ENCODE measurements around the gene PDCD1.

- TF ChIP-seq, protein P1, sequence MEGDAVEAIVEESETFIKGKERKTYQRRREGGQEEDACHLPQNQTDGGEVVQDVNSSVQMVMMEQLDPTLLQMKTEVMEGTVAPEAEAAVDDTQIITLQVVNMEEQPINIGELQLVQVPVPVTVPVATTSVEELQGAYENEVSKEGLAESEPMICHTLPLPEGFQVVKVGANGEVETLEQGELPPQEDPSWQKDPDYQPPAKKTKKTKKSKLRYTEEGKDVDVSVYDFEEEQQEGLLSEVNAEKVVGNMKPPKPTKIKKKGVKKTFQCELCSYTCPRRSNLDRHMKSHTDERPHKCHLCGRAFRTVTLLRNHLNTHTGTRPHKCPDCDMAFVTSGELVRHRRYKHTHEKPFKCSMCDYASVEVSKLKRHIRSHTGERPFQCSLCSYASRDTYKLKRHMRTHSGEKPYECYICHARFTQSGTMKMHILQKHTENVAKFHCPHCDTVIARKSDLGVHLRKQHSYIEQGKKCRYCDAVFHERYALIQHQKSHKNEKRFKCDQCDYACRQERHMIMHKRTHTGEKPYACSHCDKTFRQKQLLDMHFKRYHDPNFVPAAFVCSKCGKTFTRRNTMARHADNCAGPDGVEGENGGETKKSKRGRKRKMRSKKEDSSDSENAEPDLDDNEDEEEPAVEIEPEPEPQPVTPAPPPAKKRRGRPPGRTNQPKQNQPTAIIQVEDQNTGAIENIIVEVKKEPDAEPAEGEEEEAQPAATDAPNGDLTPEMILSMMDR (conservative IDR thresholded peaks at IDR 0.05; ENCODE audit: low read length) = no peak
- no peak for TF ChIP-seq EZH2phosphoT487 (IDR thresholded peaks at IDR 0.05; ENCODE audit: borderline replicate concordance)
Measured at GRCh38 chr2:241849616-241850543, 8.8 kb downstream of the PDCD1 start.

All from Loucy (cell line).